Measurements from ENCODE around the gene PRELP.

DNA sequence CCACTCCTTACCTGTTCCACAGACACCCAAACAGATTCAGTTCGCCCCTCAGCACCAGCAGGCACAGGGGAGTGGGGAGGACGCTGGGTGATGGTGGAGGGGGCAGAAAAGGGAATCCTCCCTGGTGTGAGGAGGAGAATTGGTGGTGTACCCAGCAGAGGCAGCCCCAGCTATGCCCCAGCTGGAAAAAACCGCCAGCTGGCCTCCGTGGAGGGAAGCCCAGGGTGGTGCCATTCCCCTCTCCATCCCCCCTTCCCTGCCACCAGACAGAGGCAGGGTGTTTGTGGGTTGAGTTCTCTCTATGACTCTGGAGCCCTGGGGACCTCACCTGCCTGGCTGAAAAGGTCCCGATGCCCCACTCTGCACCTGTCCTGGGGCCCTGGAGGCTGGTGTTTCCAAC is 46.2 kb downstream of the PRELP start:
- TF ChIP-seq, protein P1, sequence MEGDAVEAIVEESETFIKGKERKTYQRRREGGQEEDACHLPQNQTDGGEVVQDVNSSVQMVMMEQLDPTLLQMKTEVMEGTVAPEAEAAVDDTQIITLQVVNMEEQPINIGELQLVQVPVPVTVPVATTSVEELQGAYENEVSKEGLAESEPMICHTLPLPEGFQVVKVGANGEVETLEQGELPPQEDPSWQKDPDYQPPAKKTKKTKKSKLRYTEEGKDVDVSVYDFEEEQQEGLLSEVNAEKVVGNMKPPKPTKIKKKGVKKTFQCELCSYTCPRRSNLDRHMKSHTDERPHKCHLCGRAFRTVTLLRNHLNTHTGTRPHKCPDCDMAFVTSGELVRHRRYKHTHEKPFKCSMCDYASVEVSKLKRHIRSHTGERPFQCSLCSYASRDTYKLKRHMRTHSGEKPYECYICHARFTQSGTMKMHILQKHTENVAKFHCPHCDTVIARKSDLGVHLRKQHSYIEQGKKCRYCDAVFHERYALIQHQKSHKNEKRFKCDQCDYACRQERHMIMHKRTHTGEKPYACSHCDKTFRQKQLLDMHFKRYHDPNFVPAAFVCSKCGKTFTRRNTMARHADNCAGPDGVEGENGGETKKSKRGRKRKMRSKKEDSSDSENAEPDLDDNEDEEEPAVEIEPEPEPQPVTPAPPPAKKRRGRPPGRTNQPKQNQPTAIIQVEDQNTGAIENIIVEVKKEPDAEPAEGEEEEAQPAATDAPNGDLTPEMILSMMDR (IDR thresholded peaks at IDR 0.05), result no peak
- TF ChIP-seq POLR2A (IDR thresholded peaks at IDR 0.05), result no peak
